HCT116 (cell line): ENCODE data around the gene NOS3. TPM values are rescaled to one million over a fixed set of nuclear protein-coding genes. Genes with fewer than 3 reads are reported as not detected.

ENCODE experiments used
- ATAC-seq: fragments of 200-7000 bp; cut with Tn5 transposase; 2 replicates; pipeline ENCODE4 v1.9.1; 2020; ENCODE audit warnings: mild to moderate bottlenecking, moderate library complexity
- BruUV-seq: library from RNA; stranded (reverse); fragments of 400-500 nt; replicated peaks from 2 replicates; lab custom pipeline; 2021; lab: Mats Ljungman, UMichigan
- CTCF ChIA-PET: fragments of 300-600 bp; sonication (Branson Sonifier 250); formaldehyde crosslinking; loops from one replicate; lab custom pipeline; 2021; ENCODE audit warnings: antibody characterized with exemption; lab: Charles Lee
- POLR2A ChIA-PET: fragments of 300-600, 350-600 bp; sonication (Branson Sonifier 250); formaldehyde crosslinking; loops from one replicate; lab custom pipeline; 2021; ENCODE audit warnings: antibody characterized with exemption; lab: Charles Lee
- RAD21 ChIA-PET, 2 experiments: fragments of 300-600 bp; sonication (Branson Sonifier 250); formaldehyde crosslinking; loops; one replicate each; lab custom pipeline; 2023; ENCODE audit warnings: low total read pairs in 2 of 2; ENCODE audit not compliant: uncharacterized antibody in 2 of 2, unreplicated experiment in 2 of 2, low non-redundant PET in 1 of 2; lab: Charles Lee
- DNase-seq: peaks from one replicate; pipeline ENCODE4 v3.0.0-alpha.2; 2010; ENCODE audit warnings: low read depth, low spot score
- H2AFZ ChIP-seq: fragments of 200-600 bp; shearing (Covaris generic), sonication (generic); 2 replicates; pipeline ENCODE4 v1.6.1; 2017; ENCODE audit warnings: low read depth, mixed run types, mixed read lengths, antibody characterized with exemption, low read length; ENCODE audit not compliant: poor library complexity, severe bottlenecking
- H3K27ac ChIP-seq: 2 replicates; pipeline ENCODE4 v1.5.1; 2012; ENCODE audit warnings: low read depth, low read length
- H3K27me3 ChIP-seq: fragments of 200-600 bp; sonication (generic); 2 replicates; pipeline ENCODE4 v1.6.1; 2016; ENCODE audit warnings: mixed run types, low read length, mixed read lengths; ENCODE audit not compliant: insufficient read depth
- H3K36me3 ChIP-seq, 2 experiments: fragments of 200-500 bp in 1 of 2; fragments of 200-600 bp in 1 of 2; sonication (Bioruptor generic) in 1 of 2; sonication (generic) in 1 of 2; 2 replicates each; pipeline versions ENCODE4 v1.5.1 to v1.6.1; 2014 to 2016; ENCODE audit warnings: low read length in 2 of 2, inconsistent platforms in 1 of 2, mixed read lengths in 1 of 2, mixed run types in 1 of 2; ENCODE audit not compliant: insufficient read depth in 2 of 2, control insufficient read depth in 1 of 2
- H3K4me1 ChIP-seq, 2 experiments: fragments of 200-600 bp in 1 of 2; sonication (generic) in 1 of 2; 2 replicates each; pipeline versions ENCODE4 v1.5.1 to v1.6.1; 2012 to 2017; ENCODE audit warnings: low read length in 2 of 2, inconsistent platforms in 1 of 2, mild to moderate bottlenecking in 1 of 2, mixed read lengths in 1 of 2, mixed run types in 1 of 2, moderate library complexity in 1 of 2; ENCODE audit not compliant: insufficient read depth in 2 of 2, control insufficient read depth in 1 of 2
- H3K4me2 ChIP-seq: fragments of 200-600 bp; sonication (generic); 2 replicates; pipeline ENCODE4 v1.6.1; 2017; ENCODE audit warnings: mixed run types, low read length, mixed read lengths
- H3K4me3 ChIP-seq, 2 experiments: fragments of 200-600 bp in 1 of 2; sonication (generic) in 1 of 2; replicated peaks in 1 of 2; 2 replicates each; pipeline ENCODE4 v1.5.1; 2011 to 2016; ENCODE audit warnings: low read length in 2 of 2, control low read depth in 1 of 2, low read depth in 1 of 2, mild to moderate bottlenecking in 1 of 2, mixed read lengths in 1 of 2, mixed run types in 1 of 2
- H3K79me2 ChIP-seq: fragments of 200-600 bp; sonication (generic); 2 replicates; pipeline ENCODE4 v1.6.1; 2017; ENCODE audit warnings: mild to moderate bottlenecking, mixed run types, low read length, moderate library complexity, mixed read lengths; ENCODE audit not compliant: insufficient read depth
- H3K9ac ChIP-seq: fragments of 200-600 bp; sonication (generic); 2 replicates; pipeline ENCODE4 v1.6.1; 2016; ENCODE audit warnings: low read length, mixed read lengths
- H3K9me2 ChIP-seq: fragments of 200-600 bp; sonication (generic), shearing (Covaris generic); 2 replicates; pipeline ENCODE4 v1.6.1; 2017; ENCODE audit warnings: mixed run types, mild to moderate bottlenecking, moderate library complexity; ENCODE audit not compliant: insufficient read depth
- H3K9me3 ChIP-seq, 2 experiments: fragments of 200-500 bp in 1 of 2; fragments of 200-600 bp in 1 of 2; sonication (Bioruptor generic) in 1 of 2; sonication (generic) in 1 of 2; 2 replicates each; pipeline ENCODE4 v1.6.1; 2014 to 2017; ENCODE audit warnings: low read length in 2 of 2, mixed read lengths in 2 of 2, inconsistent platforms in 1 of 2, low read depth in 1 of 2, mild to moderate bottlenecking in 1 of 2, mixed run types in 1 of 2, moderate library complexity in 1 of 2; ENCODE audit not compliant: control insufficient read depth in 1 of 2, insufficient read depth in 1 of 2
- H4K20me1 ChIP-seq: fragments of 200-600 bp; sonication (generic), shearing (Covaris generic); 2 replicates; pipeline ENCODE4 v1.6.1; 2017; ENCODE audit warnings: mixed run types, mild to moderate bottlenecking, moderate library complexity; ENCODE audit not compliant: insufficient read depth
- CBX3 ChIP-seq: IDR thresholded peaks from 2 replicates; pipeline ENCODE4 v1.6.1; 2012; ENCODE audit warnings: low read depth
- CEBPB ChIP-seq: IDR thresholded peaks from 2 replicates; pipeline ENCODE4 v1.6.1; 2012; ENCODE audit warnings: low read depth
- EGR1 ChIP-seq: IDR thresholded peaks from 2 replicates; pipeline ENCODE4 v1.6.1; 2012; ENCODE audit warnings: low read depth
- ELF1 ChIP-seq: IDR thresholded peaks from 2 replicates; pipeline ENCODE4 v1.6.1; 2012; ENCODE audit warnings: low read depth, borderline replicate concordance
- EZH2 ChIP-seq: fragments of 200-600 bp; sonication (generic); IDR thresholded peaks from 2 replicates; pipeline ENCODE4 v1.6.1; 2017; ENCODE audit warnings: antibody characterized with exemption, mixed run types
- EZH2phosphoT487 ChIP-seq: fragments of 200-600 bp; IDR thresholded peaks from 2 replicates; pipeline ENCODE4 v1.6.1; 2018; ENCODE audit warnings: antibody characterized with exemption, borderline replicate concordance
- JUND ChIP-seq: IDR thresholded peaks from 2 replicates; pipeline ENCODE4 v1.6.1; 2012
- POLR2A ChIP-seq: IDR thresholded peaks from 2 replicates; pipeline ENCODE4 v1.7.0; 2011; ENCODE audit warnings: borderline replicate concordance; ENCODE audit not compliant: insufficient read depth, insufficient read length; ENCODE audit errors: extremely low read depth
- POLR2AphosphoS5 ChIP-seq: IDR thresholded peaks from 2 replicates; pipeline ENCODE4 v1.6.1; 2011; ENCODE audit warnings: mild to moderate bottlenecking, low read depth, low read length, moderate library complexity
- RAD21 ChIP-seq: IDR thresholded peaks from 2 replicates; pipeline ENCODE4 v1.6.1; 2012; ENCODE audit warnings: low read depth, mild to moderate bottlenecking
- SIN3A ChIP-seq: IDR thresholded peaks from 2 replicates; pipeline ENCODE4 v1.6.1; 2012; ENCODE audit warnings: low read depth
- SP1 ChIP-seq: IDR thresholded peaks from 2 replicates; pipeline ENCODE4 v1.6.1; 2012; ENCODE audit warnings: low read depth
- SRF ChIP-seq: IDR thresholded peaks from 2 replicates; pipeline ENCODE4 v1.6.1; 2012; ENCODE audit warnings: low read depth
- TCF7L2 ChIP-seq: IDR thresholded peaks from 2 replicates; pipeline ENCODE4 v1.7.0; 2011; ENCODE audit warnings: borderline replicate concordance, inconsistent platforms; ENCODE audit not compliant: insufficient read depth, insufficient read length; ENCODE audit errors: extremely low read depth
- YY1 ChIP-seq: IDR thresholded peaks from 2 replicates; pipeline ENCODE4 v1.6.1; 2011; ENCODE audit warnings: low read length, low read depth, moderate library complexity, mild to moderate bottlenecking; ENCODE audit not compliant: insufficient replicate concordance; ENCODE audit errors: extremely low read depth
- ZFX ChIP-seq: fragments of 450-650 bp; IDR thresholded peaks from 2 replicates; pipeline ENCODE4 v1.6.1; 2017
- ZNF274 ChIP-seq: fragments of 200-500 bp; sonication (Bioruptor generic); IDR thresholded peaks from 2 replicates; pipeline ENCODE4 v1.6.1; 2014; ENCODE audit warnings: mild to moderate bottlenecking, low read depth, low read length, inconsistent platforms
- intact Hi-C: fragments of 100-400 bp; cut with micrococcal nuclease; formaldehyde crosslinking; loops from 2 replicates; pipeline ENCODE4 v1.10.0; 2022
- total RNA-seq: library from RNA; stranded (reverse); gene quantifications from one replicate; pipeline ENCODE4 v1.2.1, GENCODE V29; 2021; ENCODE audit not compliant: unreplicated experiment
- TF ChIP-seq, protein P1 (sequence below): IDR thresholded peaks from 2 replicates; pipeline ENCODE4 v1.6.1; 2012
- TF ChIP-seq, protein P2 (sequence below): IDR thresholded peaks from 2 replicates; pipeline ENCODE4 v1.6.1; 2012
- TF ChIP-seq, protein P3 (sequence below): IDR thresholded peaks from 2 replicates; pipeline ENCODE4 v1.6.1; 2012; ENCODE audit warnings: low read depth

The NOS3 gene
- total RNA-seq, 1 experiment from 2014 or later, result 35.8 TPM

DNA sequence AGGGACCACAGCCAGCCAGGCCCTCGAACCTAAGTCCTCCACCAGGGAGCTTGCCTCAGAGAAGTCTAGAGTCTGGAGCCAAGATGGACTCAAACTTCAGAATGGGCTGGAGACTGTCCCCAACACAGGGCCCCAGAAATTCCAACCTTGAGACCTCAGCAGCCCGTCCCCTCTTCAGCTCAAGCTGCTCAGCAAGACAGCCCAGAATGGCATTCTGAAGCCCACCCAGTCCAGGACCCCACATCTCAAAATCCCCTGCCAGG lies 28.6 kb upstream of the NOS3 start:
- intact Hi-C loops, result no loop called here
- no peaks in the 10 kb centered on the region for H3K9me2 ChIP-seq
- H3K36me3 ChIP-seq, result no peaks in the 10 kb centered on the region
- no peak overlapping the region for H2AFZ ChIP-seq
- no peak overlapping the region for H3K27ac ChIP-seq
- H3K9me3 ChIP-seq, result no peaks in the 10 kb centered on the region
- peaks cover 20 to 27% of the 10 kb centered on the region in 2 experiments for H3K4me1 ChIP-seq
- RAD21 ChIA-PET, result interaction anchor here in 1 of 2 experiments (0.9 kb wide), 2 partner anchors 56 to 69 kb away, joined by 3 read pairs; no protein-coding TSS in a partner anchor
- TF ChIP-seq RAD21 (no peak), SIN3A (no peak), CBX3 (no peak), SP1 (no peak), EZH2phosphoT487 (no peak), CEBPB (no peak), TCF7L2 (no peak), EZH2 (no peak), ELF1 (no peak), ZNF274 (no peak), POLR2A (no peak), YY1 (no peak), POLR2AphosphoS5 (no peak), SRF (no peak), JUND (no peak), ZFX (no peak), EGR1 (no peak)
- TF ChIP-seq, protein P1, sequence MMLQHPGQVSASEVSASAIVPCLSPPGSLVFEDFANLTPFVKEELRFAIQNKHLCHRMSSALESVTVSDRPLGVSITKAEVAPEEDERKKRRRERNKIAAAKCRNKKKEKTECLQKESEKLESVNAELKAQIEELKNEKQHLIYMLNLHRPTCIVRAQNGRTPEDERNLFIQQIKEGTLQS, result no peak
- TF ChIP-seq, protein P2, sequence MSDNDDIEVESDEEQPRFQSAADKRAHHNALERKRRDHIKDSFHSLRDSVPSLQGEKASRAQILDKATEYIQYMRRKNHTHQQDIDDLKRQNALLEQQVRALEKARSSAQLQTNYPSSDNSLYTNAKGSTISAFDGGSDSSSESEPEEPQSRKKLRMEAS, result no peak
- TF ChIP-seq, protein P3, sequence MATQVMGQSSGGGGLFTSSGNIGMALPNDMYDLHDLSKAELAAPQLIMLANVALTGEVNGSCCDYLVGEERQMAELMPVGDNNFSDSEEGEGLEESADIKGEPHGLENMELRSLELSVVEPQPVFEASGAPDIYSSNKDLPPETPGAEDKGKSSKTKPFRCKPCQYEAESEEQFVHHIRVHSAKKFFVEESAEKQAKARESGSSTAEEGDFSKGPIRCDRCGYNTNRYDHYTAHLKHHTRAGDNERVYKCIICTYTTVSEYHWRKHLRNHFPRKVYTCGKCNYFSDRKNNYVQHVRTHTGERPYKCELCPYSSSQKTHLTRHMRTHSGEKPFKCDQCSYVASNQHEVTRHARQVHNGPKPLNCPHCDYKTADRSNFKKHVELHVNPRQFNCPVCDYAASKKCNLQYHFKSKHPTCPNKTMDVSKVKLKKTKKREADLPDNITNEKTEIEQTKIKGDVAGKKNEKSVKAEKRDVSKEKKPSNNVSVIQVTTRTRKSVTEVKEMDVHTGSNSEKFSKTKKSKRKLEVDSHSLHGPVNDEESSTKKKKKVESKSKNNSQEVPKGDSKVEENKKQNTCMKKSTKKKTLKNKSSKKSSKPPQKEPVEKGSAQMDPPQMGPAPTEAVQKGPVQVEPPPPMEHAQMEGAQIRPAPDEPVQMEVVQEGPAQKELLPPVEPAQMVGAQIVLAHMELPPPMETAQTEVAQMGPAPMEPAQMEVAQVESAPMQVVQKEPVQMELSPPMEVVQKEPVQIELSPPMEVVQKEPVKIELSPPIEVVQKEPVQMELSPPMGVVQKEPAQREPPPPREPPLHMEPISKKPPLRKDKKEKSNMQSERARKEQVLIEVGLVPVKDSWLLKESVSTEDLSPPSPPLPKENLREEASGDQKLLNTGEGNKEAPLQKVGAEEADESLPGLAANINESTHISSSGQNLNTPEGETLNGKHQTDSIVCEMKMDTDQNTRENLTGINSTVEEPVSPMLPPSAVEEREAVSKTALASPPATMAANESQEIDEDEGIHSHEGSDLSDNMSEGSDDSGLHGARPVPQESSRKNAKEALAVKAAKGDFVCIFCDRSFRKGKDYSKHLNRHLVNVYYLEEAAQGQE, result no peak
- TF ChIP-seq, all 23 proteins: peak for 0
- BruUV-seq, result no TSS peak
- H3K4me2 ChIP-seq, result no peak overlapping the region
- ChIA-PET POLR2A (interaction anchor here (1.3 kb wide), 1 partner anchor 47 kb away, joined by 3 read pairs; no protein-coding TSS in a partner anchor), CTCF (interaction anchor here (1.1 to 3.3 kb wide), 5 partner anchors 47 to 162 kb away, joined by 3 to 25 read pairs (median 13); no protein-coding TSS in a partner anchor)
- H3K79me2 ChIP-seq, result no peaks in the 10 kb centered on the region
- ATAC-seq (no peak), DNase-seq (no peak)
- no peak overlapping the region for H3K4me3 ChIP-seq
- no peaks in the 10 kb centered on the region for H3K27me3 ChIP-seq
- H3K9ac ChIP-seq, result no peak overlapping the region
- H4K20me1 ChIP-seq, result no peaks in the 10 kb centered on the region
